ENCODE data around the gene BTN1A1.

BTN1A1 gene

DNA sequence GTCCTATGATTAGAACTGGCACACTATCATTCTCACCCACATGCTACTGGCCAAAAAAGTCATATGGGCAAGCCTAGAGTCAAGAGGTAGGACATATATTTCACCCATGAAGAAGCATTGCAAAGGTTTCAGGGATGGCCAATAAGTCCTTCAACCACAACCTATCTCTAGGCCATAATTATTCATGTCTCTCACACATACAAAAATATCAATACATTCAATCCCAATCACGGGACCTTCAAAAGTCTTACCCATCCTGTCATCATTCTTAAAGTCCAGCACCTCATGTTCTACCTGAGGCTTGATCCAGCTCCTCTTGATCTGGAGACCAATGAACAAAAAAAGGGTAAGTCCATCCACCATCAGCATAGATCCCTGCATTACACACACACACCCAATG is 12.6 kb upstream of the BTN1A1 start:
- Histone ChIP-seq H3K9ac (ENCODE audit: low read length) (no peak overlapping the region), H3K9me3 (ENCODE audit: insufficient read depth, low read length) (no peaks in the 10 kb centered on the region), H3K27ac (ENCODE audit: low read depth, low read length) (no peak overlapping the region), H3K4me3 (ENCODE audit: insufficient read depth, low read length, poor library complexity, severe bottlenecking) (no peak overlapping the region), H4K20me1 (ENCODE audit: low read depth, low read length) (no peaks in the 10 kb centered on the region), H3K4me2 (ENCODE audit: low read depth, low read length, poor library complexity, severe bottlenecking) (no peak overlapping the region), H3K36me3 (ENCODE audit: low read length) (no peaks in the 10 kb centered on the region), H2AFZ (ENCODE audit: low read depth, low read length, severe bottlenecking) (no peak overlapping the region), H3K79me2 (ENCODE audit: insufficient read depth, low read length) (no peaks in the 10 kb centered on the region), H3F3A (ENCODE audit: insufficient read depth) (no peaks in the 10 kb centered on the region), H3K9me2 (replicated peaks; ENCODE audit: insufficient read depth, low read length) (no peaks in the 10 kb centered on the region), H3K27me3 (ENCODE audit: low read length) (no peaks in the 10 kb centered on the region; the same call in 1 of the 2 replicates)
- TF ChIP-seq, protein P1, sequence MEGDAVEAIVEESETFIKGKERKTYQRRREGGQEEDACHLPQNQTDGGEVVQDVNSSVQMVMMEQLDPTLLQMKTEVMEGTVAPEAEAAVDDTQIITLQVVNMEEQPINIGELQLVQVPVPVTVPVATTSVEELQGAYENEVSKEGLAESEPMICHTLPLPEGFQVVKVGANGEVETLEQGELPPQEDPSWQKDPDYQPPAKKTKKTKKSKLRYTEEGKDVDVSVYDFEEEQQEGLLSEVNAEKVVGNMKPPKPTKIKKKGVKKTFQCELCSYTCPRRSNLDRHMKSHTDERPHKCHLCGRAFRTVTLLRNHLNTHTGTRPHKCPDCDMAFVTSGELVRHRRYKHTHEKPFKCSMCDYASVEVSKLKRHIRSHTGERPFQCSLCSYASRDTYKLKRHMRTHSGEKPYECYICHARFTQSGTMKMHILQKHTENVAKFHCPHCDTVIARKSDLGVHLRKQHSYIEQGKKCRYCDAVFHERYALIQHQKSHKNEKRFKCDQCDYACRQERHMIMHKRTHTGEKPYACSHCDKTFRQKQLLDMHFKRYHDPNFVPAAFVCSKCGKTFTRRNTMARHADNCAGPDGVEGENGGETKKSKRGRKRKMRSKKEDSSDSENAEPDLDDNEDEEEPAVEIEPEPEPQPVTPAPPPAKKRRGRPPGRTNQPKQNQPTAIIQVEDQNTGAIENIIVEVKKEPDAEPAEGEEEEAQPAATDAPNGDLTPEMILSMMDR (IDR thresholded peaks at IDR 0.05; ENCODE audit: insufficient read depth, low read length, poor library complexity, severe bottlenecking) = no peak
- TF ChIP-seq EZH2phosphoT487 (conservative IDR thresholded peaks at IDR 0.05; ENCODE audit: low read length) = no peak

DNA sequence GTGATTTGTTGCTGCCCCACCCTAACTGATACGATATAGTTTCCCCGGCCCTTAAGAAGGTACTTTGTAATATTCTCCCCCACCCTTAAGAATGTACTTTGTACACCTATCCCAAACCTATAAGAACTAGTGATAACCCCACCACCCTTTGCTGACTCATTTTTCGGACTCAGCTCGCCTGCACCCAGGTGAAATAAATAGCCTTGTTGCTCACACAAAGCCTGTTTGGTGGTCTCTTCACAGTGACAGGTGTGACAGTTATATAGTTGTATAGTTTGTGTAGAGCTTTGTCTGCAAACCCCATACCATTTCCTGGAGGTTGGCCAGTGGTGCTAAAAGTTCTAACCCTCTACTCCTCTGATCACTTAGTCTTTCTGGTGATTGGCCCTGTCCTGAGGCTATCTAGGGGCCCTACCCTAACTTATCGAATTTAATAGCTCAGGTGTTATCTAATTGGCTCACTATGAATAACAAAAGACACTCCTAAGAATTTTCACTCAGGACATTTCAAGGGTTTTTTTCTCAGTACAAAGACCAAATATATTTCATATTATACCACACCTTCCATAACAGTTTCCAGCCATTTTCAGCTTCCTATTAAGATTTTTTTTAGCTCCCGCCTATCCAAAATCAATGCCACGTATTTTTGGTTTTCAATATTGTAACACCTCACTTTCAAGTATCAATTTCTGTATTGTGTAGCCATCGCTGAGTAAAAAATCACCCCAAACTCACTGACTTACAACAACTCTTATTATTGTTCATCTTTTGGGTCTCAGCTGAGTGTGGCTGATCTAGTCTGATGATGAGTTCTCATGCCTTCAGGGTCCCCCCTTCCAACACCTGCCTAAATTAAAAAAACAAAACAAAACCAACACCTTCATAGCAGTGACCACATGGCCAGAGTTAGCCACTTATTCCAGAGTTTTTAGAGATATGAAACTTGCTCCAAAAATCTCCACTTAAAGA is 9.8 kb upstream of the BTN1A1 start:
- H3K9ac ChIP-seq (ENCODE audit: low read length) = no peak overlapping the region
- TF ChIP-seq EZH2phosphoT487 (conservative IDR thresholded peaks at IDR 0.05; ENCODE audit: low read length) = no peak
- TF ChIP-seq, protein P1 (IDR thresholded peaks at IDR 0.05; ENCODE audit: insufficient read depth, low read length, poor library complexity, severe bottlenecking) = no peak
- H3K27ac ChIP-seq (ENCODE audit: low read depth, low read length) = no peak overlapping the region
- H3K9me3 ChIP-seq (ENCODE audit: insufficient read depth, low read length) = no peaks in the 10 kb centered on the region
- no peaks in the 10 kb centered on the region for H3K79me2 ChIP-seq (ENCODE audit: insufficient read depth, low read length)
- H3K4me3 ChIP-seq (ENCODE audit: insufficient read depth, low read length, poor library complexity, severe bottlenecking) = no peak overlapping the region
- no peaks in the 10 kb centered on the region for H3K9me2 ChIP-seq (replicated peaks; ENCODE audit: insufficient read depth, low read length)
- no peaks in the 10 kb centered on the region for H3K36me3 ChIP-seq (ENCODE audit: low read length)
- no peak overlapping the region for H2AFZ ChIP-seq (ENCODE audit: low read depth, low read length, severe bottlenecking)
- H3K27me3 ChIP-seq (ENCODE audit: low read length) = no peaks in the 10 kb centered on the region; the same call in 1 of the 2 replicates
- H3K4me2 ChIP-seq (ENCODE audit: low read depth, low read length, poor library complexity, severe bottlenecking) = no peak overlapping the region
- H4K20me1 ChIP-seq (ENCODE audit: low read depth, low read length) = no peaks in the 10 kb centered on the region
- H3F3A ChIP-seq (ENCODE audit: insufficient read depth) = no peaks in the 10 kb centered on the region

DNA sequence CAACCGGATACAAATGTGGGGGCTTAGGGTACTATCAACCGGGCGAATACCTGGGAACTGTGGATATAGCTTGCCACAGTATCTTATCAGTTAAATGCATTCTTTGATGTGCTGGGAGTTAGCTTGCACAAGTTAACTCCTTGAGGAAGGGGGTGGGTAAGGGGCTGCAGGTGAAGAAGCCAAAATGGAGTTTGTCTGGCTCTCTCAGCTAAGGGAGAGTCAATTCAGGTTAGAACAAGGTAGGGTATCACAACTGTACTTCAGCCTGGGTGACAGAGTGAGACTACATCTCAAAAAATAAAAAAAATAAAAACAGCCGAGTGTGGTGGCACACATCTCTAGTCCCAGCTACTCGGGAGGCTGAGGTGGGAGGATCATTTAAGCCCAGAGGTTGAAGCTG is 8.5 kb upstream of the BTN1A1 start:
- Histone ChIP-seq H3K9me3 (ENCODE audit: insufficient read depth, low read length) (no peaks in the 10 kb centered on the region), H2AFZ (ENCODE audit: low read depth, low read length, severe bottlenecking) (no peak overlapping the region), H3K27ac (ENCODE audit: low read depth, low read length) (no peak overlapping the region), H3K79me2 (ENCODE audit: insufficient read depth, low read length) (no peaks in the 10 kb centered on the region), H4K20me1 (ENCODE audit: low read depth, low read length) (no peaks in the 10 kb centered on the region), H3K4me3 (ENCODE audit: insufficient read depth, low read length, poor library complexity, severe bottlenecking) (no peak overlapping the region), H3K9ac (ENCODE audit: low read length) (no peak overlapping the region), H3K9me2 (replicated peaks; ENCODE audit: insufficient read depth, low read length) (no peaks in the 10 kb centered on the region), H3K4me2 (ENCODE audit: low read depth, low read length, poor library complexity, severe bottlenecking) (no peak overlapping the region), H3K27me3 (ENCODE audit: low read length) (no peaks in the 10 kb centered on the region; the same call in 1 of the 2 replicates), H3K36me3 (ENCODE audit: low read length) (no peaks in the 10 kb centered on the region), H3F3A (ENCODE audit: insufficient read depth) (no peaks in the 10 kb centered on the region)
- TF ChIP-seq EZH2phosphoT487 (conservative IDR thresholded peaks at IDR 0.05; ENCODE audit: low read length) = no peak
- TF ChIP-seq, protein P1 (IDR thresholded peaks at IDR 0.05; ENCODE audit: insufficient read depth, low read length, poor library complexity, severe bottlenecking) = no peak
